ENCODE measurements around the gene PI16.

Gene PI16

GRCh38 chr6:36964349-36964748 lies 9.8 kb downstream of the PI16 start:
- no peaks in the 10 kb centered on the region for H3K36me3 ChIP-seq (replicated peaks; ENCODE audit: insufficient read depth, low read length)
- H3K79me2 ChIP-seq (ENCODE audit: low read length), result no peaks in the 10 kb centered on the region
- H3K9me3 ChIP-seq (replicated peaks; ENCODE audit: insufficient read depth, low read length), result no peaks in the 10 kb centered on the region
- no peak overlapping the region for H2AFZ ChIP-seq (ENCODE audit: low read length)
- H3K9me2 ChIP-seq (replicated peaks; ENCODE audit: insufficient read depth, low read length), result no peaks in the 10 kb centered on the region
- H3F3A ChIP-seq (ENCODE audit: insufficient read depth, low read length), result no peaks in the 10 kb centered on the region
- H3K4me3 ChIP-seq (ENCODE audit: low read length), result no peak overlapping the region
- no peaks in the 10 kb centered on the region for H3K27me3 ChIP-seq (replicated peaks; ENCODE audit: insufficient read depth, low read length)
- no peak for DNase-seq
- TF ChIP-seq CTCF (IDR thresholded peaks at IDR 0.05; ENCODE audit: low read length) (no peak), EZH2 (optimal IDR thresholded peaks at IDR 0.05; ENCODE audit: low read depth, low read length) (no peak), EZH2phosphoT487 (IDR thresholded peaks at IDR 0.05; ENCODE audit: low read length) (no peak)
- H3K4me2 ChIP-seq (ENCODE audit: low read depth, low read length), result no peak overlapping the region
- H4K20me1 ChIP-seq (ENCODE audit: insufficient read depth, low read length), result no peaks in the 10 kb centered on the region
- no peak overlapping the region for H3K9ac ChIP-seq (ENCODE audit: low read length)
- H3K4me1 ChIP-seq (ENCODE audit: low read length), result no peaks in the 10 kb centered on the region
- H3K27ac ChIP-seq (ENCODE audit: low read length), result no peak overlapping the region

GRCh38 chr6:36964908-36965307 lies 10.4 kb downstream of the PI16 start:
- Histone ChIP-seq H3K4me1 (ENCODE audit: low read length) (no peaks in the 10 kb centered on the region), H3K9me2 (replicated peaks; ENCODE audit: insufficient read depth, low read length) (no peaks in the 10 kb centered on the region), H3K27me3 (replicated peaks; ENCODE audit: insufficient read depth, low read length) (no peaks in the 10 kb centered on the region), H3K27ac (ENCODE audit: low read length) (no peak overlapping the region), H3F3A (ENCODE audit: insufficient read depth, low read length) (no peaks in the 10 kb centered on the region), H3K9me3 (replicated peaks; ENCODE audit: insufficient read depth, low read length) (no peaks in the 10 kb centered on the region), H3K4me2 (ENCODE audit: low read depth, low read length) (no peak overlapping the region), H2AFZ (ENCODE audit: low read length) (no peak overlapping the region), H4K20me1 (ENCODE audit: insufficient read depth, low read length) (no peaks in the 10 kb centered on the region), H3K9ac (ENCODE audit: low read length) (no peak overlapping the region), H3K36me3 (replicated peaks; ENCODE audit: insufficient read depth, low read length) (no peaks in the 10 kb centered on the region), H3K4me3 (ENCODE audit: low read length) (no peak overlapping the region), H3K79me2 (ENCODE audit: low read length) (no peaks in the 10 kb centered on the region)
- DNase-seq, result no peak
- TF ChIP-seq CTCF (IDR thresholded peaks at IDR 0.05; ENCODE audit: low read length) (no peak), EZH2phosphoT487 (IDR thresholded peaks at IDR 0.05; ENCODE audit: low read length) (no peak), EZH2 (optimal IDR thresholded peaks at IDR 0.05; ENCODE audit: low read depth, low read length) (no peak)

GRCh38 chr6:36967301-36967700 lies 12.8 kb downstream of the PI16 start:
- Histone ChIP-seq H3K4me3 (ENCODE audit: low read length) (no peak overlapping the region), H3K27me3 (replicated peaks; ENCODE audit: insufficient read depth, low read length) (no peaks in the 10 kb centered on the region), H3F3A (ENCODE audit: insufficient read depth, low read length) (no peaks in the 10 kb centered on the region), H3K9me2 (replicated peaks; ENCODE audit: insufficient read depth, low read length) (no peaks in the 10 kb centered on the region), H4K20me1 (ENCODE audit: insufficient read depth, low read length) (no peaks in the 10 kb centered on the region), H3K79me2 (ENCODE audit: low read length) (no peaks in the 10 kb centered on the region), H2AFZ (ENCODE audit: low read length) (no peak overlapping the region), H3K4me1 (ENCODE audit: low read length) (no peaks in the 10 kb centered on the region), H3K9me3 (replicated peaks; ENCODE audit: insufficient read depth, low read length) (no peaks in the 10 kb centered on the region), H3K36me3 (replicated peaks; ENCODE audit: insufficient read depth, low read length) (no peaks in the 10 kb centered on the region), H3K4me2 (ENCODE audit: low read depth, low read length) (no peak overlapping the region), H3K27ac (ENCODE audit: low read length) (no peak overlapping the region), H3K9ac (ENCODE audit: low read length) (no peak overlapping the region)
- TF ChIP-seq CTCF (IDR thresholded peaks at IDR 0.05; ENCODE audit: low read length), result no peak
- no peak for TF ChIP-seq EZH2phosphoT487 (IDR thresholded peaks at IDR 0.05; ENCODE audit: low read length)
- no peak for TF ChIP-seq EZH2 (optimal IDR thresholded peaks at IDR 0.05; ENCODE audit: low read depth, low read length)
- DNase-seq, result no peak

All from MM.1S (cell line).